Parathyroid adenoma (tissue), 2 donors: ENCODE data around the gene ACY1.

Experiments used
- H2AFZ ChIP-seq: fragments of 300-600 bp; sonication (generic); one replicate; pipeline ENCODE4 v1.7.0; 2017; ENCODE audit warnings: antibody characterized with exemption, mild to moderate bottlenecking
- H3K27ac ChIP-seq: fragments of 300-600 bp; sonication (generic); one replicate; pipeline ENCODE4 v1.7.0; 2017
- H3K27me3 ChIP-seq: fragments of 300-600 bp; sonication (generic); one replicate; pipeline ENCODE4 v1.7.0; 2017; ENCODE audit warnings: low read length; ENCODE audit not compliant: control insufficient read depth, insufficient read depth
- H3K36me3 ChIP-seq: fragments of 300-600 bp; sonication (generic); one replicate; pipeline ENCODE4 v1.7.0; 2017; ENCODE audit warnings: low read length; ENCODE audit not compliant: control insufficient read depth, insufficient read depth
- H3K4me1 ChIP-seq: fragments of 300-600 bp; sonication (generic); one replicate; pipeline ENCODE4 v1.7.0; 2017; ENCODE audit warnings: control low read depth
- H3K4me2 ChIP-seq: fragments of 300-600 bp; sonication (generic); one replicate; pipeline ENCODE4 v1.7.0; 2017; ENCODE audit warnings: low read length
- H3K4me3 ChIP-seq: fragments of 300-600 bp; sonication (generic); one replicate; pipeline ENCODE4 v1.7.0; 2017; ENCODE audit warnings: low read depth, low read length
- H3K79me2 ChIP-seq: fragments of 300-600 bp; sonication (generic); one replicate; pipeline ENCODE4 v1.7.0; 2017; ENCODE audit warnings: control low read depth
- H3K9ac ChIP-seq: fragments of 300-600 bp; sonication (generic); one replicate; pipeline ENCODE4 v1.7.0; 2017; ENCODE audit warnings: mild to moderate bottlenecking
- H3K9me3 ChIP-seq: fragments of 300-600 bp; sonication (generic); one replicate; pipeline ENCODE4 v1.7.0; 2017; ENCODE audit warnings: low read length; ENCODE audit not compliant: control insufficient read depth
- CTCF ChIP-seq: fragments of 300-600 bp; sonication (generic); IDR thresholded peaks from one replicate; pipeline ENCODE4 v1.7.0; 2017; ENCODE audit warnings: antibody characterized with exemption, mild to moderate bottlenecking
- donor health status: primary hyperparathyroidism.

The ACY1 gene

GRCh38 chr3:52015438-52016228 lies 32.3 kb downstream of the ACY1 start:
- H3K79me2 ChIP-seq: no peaks in the 10 kb centered on the region
- no peak overlapping the region for H3K4me2 ChIP-seq
- H3K4me3 ChIP-seq: no peak overlapping the region
- no peak overlapping the region for H3K9ac ChIP-seq
- H3K4me1 ChIP-seq: no peaks in the 10 kb centered on the region
- H3K27me3 ChIP-seq: no peaks in the 10 kb centered on the region
- H2AFZ ChIP-seq: no peak overlapping the region
- H3K9me3 ChIP-seq: no peaks in the 10 kb centered on the region
- H3K27ac ChIP-seq: no peak overlapping the region
- no peaks in the 10 kb centered on the region for H3K36me3 ChIP-seq
- TF ChIP-seq CTCF: no peak

- Histone ChIP-seq H3K27ac (no peak overlapping the region), H3K4me3 (no peak overlapping the region), H2AFZ (no peak overlapping the region), H3K4me2 (no peak overlapping the region), H3K27me3 (no peaks in the 10 kb centered on the region), H3K36me3 (no peaks in the 10 kb centered on the region), H3K4me1 (no peaks in the 10 kb centered on the region), H3K9ac (no peak overlapping the region), H3K9me3 (no peaks in the 10 kb centered on the region), H3K79me2 (no peaks in the 10 kb centered on the region)
- TF ChIP-seq CTCF: no peak
Observed at GRCh38 chr3:52017586-52017985, 34.3 kb downstream of the ACY1 start.

- H3K4me2 ChIP-seq: no peak overlapping the region
- no peak for TF ChIP-seq CTCF
- H3K27me3 ChIP-seq: no peaks in the 10 kb centered on the region
- no peaks in the 10 kb centered on the region for H3K79me2 ChIP-seq
- no peak overlapping the region for H3K4me3 ChIP-seq
- no peaks in the 10 kb centered on the region for H3K9me3 ChIP-seq
- no peaks in the 10 kb centered on the region for H3K36me3 ChIP-seq
- H3K9ac ChIP-seq: no peak overlapping the region
- H2AFZ ChIP-seq: no peak overlapping the region
- H3K27ac ChIP-seq: no peak overlapping the region
- H3K4me1 ChIP-seq: no peaks in the 10 kb centered on the region
Observed at GRCh38 chr3:52018319-52019000, 35.1 kb downstream of the ACY1 start.

- Histone ChIP-seq H3K27me3 (no peaks in the 10 kb centered on the region), H3K27ac (no peak overlapping the region), H3K9me3 (no peaks in the 10 kb centered on the region), H3K9ac (no peak overlapping the region), H3K4me2 (no peak overlapping the region), H3K36me3 (no peaks in the 10 kb centered on the region), H2AFZ (no peak overlapping the region), H3K4me3 (no peak overlapping the region), H3K4me1 (no peaks in the 10 kb centered on the region), H3K79me2 (no peaks in the 10 kb centered on the region)
- TF ChIP-seq CTCF: no peak
Observed at GRCh38 chr3:52019352-52020080, 36.2 kb downstream of the ACY1 start.
